HPDE6-E6E7 (cell line): Measurements from ENCODE around the gene PPP2R3C.
A peak's percentile ranks its signal among the peaks of the same experiment; 100 is the strongest.
"Not testable (repeated sequence)": the region's sequence is repeated elsewhere in the genome, so short reads cannot be mapped to it uniquely, and the experiment has no call there.

Experiments
- DNase-seq: peaks from one replicate; pipeline ENCODE4 v3.0.0; 2011; ENCODE audit warnings: missing footprints; ENCODE audit errors: extremely low spot score

PPP2R3C gene

GRCh38 chr14:35121887-35122695 is at the start of gene PPP2R3C, which contains the start of gene PRORP:
Gene PPP2R3C (minus strand): TSS chr14:35121990. CDS start chr14:35121959, 31 bp downstream.
Gene PRORP (plus strand): TSS chr14:35122552. CDS start chr14:35123246, 694 bp downstream.
- DNase-seq: peak; percentile 94

- no peak for DNase-seq
Observed at GRCh38 chr14:35167496-35167895, 45.7 kb upstream of the PPP2R3C start.

- no peak for DNase-seq
Observed at GRCh38 chr14:35164849-35165248, 43.1 kb upstream of the PPP2R3C start.

- DNase-seq: no peak
Observed at GRCh38 chr14:35163384-35163783, 41.6 kb upstream of the PPP2R3C start.

- no peak for DNase-seq
Observed at GRCh38 chr14:35161231-35161630, 39.4 kb upstream of the PPP2R3C start.

GRCh38 chr14:35159742-35160409 is 38.1 kb upstream of the PPP2R3C start:
- DNase-seq: peak; percentile 90

- DNase-seq: no peak
Observed at GRCh38 chr14:35158951-35159653, 37.3 kb upstream of the PPP2R3C start.

GRCh38 chr14:35158491-35158890 is 36.7 kb upstream of the PPP2R3C start:
- DNase-seq: no peak

GRCh38 chr14:35155962-35156361 is 34.2 kb upstream of the PPP2R3C start:
- DNase-seq: peak; percentile 8

- DNase-seq: no peak
Observed at GRCh38 chr14:35154016-35154415, 32.2 kb upstream of the PPP2R3C start.

- not testable (repeated sequence) for DNase-seq
Observed at GRCh38 chr14:35152531-35152930, 30.7 kb upstream of the PPP2R3C start.

GRCh38 chr14:35149239-35149638 is 27.4 kb upstream of the PPP2R3C start:
- no peak for DNase-seq

- no peak for DNase-seq
Observed at GRCh38 chr14:35147711-35148110, 25.9 kb upstream of the PPP2R3C start.

- DNase-seq: no peak
Observed at GRCh38 chr14:35147186-35147585, 25.4 kb upstream of the PPP2R3C start.

GRCh38 chr14:35146711-35147149 is 24.9 kb upstream of the PPP2R3C start:
- no peak for DNase-seq

- DNase-seq: no peak
Observed at GRCh38 chr14:35144029-35144428, 22.2 kb upstream of the PPP2R3C start.

- no peak for DNase-seq
Observed at GRCh38 chr14:35140718-35141581, 19.2 kb upstream of the PPP2R3C start.

- no peak for DNase-seq
Observed at GRCh38 chr14:35138585-35138984, 16.8 kb upstream of the PPP2R3C start.

GRCh38 chr14:35134329-35135123 is 12.7 kb upstream of the PPP2R3C start:
- DNase-seq: no peak

- no peak for DNase-seq
Observed at GRCh38 chr14:35133542-35134328, 11.9 kb upstream of the PPP2R3C start.
